Measurements from ENCODE around the gene EML6.
A peak's percentile ranks its signal among the peaks of the same experiment; 100 is the strongest.

The EML6 gene

GRCh38 chr2:54758951-54759350 is 35.5 kb downstream of the EML6 start:
- DNase-seq: no peak

- no peak for DNase-seq
Measured at GRCh38 chr2:54760310-54760709, 36.8 kb downstream of the EML6 start.

GRCh38 chr2:54763636-54764291 is 40.3 kb downstream of the EML6 start:
- DNase-seq: peak in 1 of 2 experiments; percentile 8

GRCh38 chr2:54767921-54768320 is 44.5 kb downstream of the EML6 start:
- no peak for DNase-seq

- DNase-seq: peak; percentile 31 to 32
Measured at GRCh38 chr2:54768772-54769428, 45.4 kb downstream of the EML6 start.

- DNase-seq: no peak
Measured at GRCh38 chr2:54770211-54770610, 46.7 kb downstream of the EML6 start.

- no peak for DNase-seq
Measured at GRCh38 chr2:54770676-54771075, 47.2 kb downstream of the EML6 start.

GRCh38 chr2:54771166-54771885 is 47.9 kb downstream of the EML6 start:
- no peak for DNase-seq

GRCh38 chr2:54772110-54772509 is 48.6 kb downstream of the EML6 start:
- DNase-seq: no peak

GRCh38 chr2:54772531-54772930 is 49.1 kb downstream of the EML6 start:
- no peak for DNase-seq

GRCh38 chr2:54773233-54773632 is 49.8 kb downstream of the EML6 start:
- DNase-seq: no peak

GRCh38 chr2:54773838-54774237 is 50.4 kb downstream of the EML6 start:
- no peak for DNase-seq

- DNase-seq: no peak
Measured at GRCh38 chr2:54775710-54776109, 52.2 kb downstream of the EML6 start.

- no peak for DNase-seq
Measured at GRCh38 chr2:54776494-54776893, 53.0 kb downstream of the EML6 start.

- no peak for DNase-seq
Measured at GRCh38 chr2:54783349-54783748, 59.9 kb downstream of the EML6 start.

- no peak for DNase-seq
Measured at GRCh38 chr2:54787270-54787669, 63.8 kb downstream of the EML6 start.

GRCh38 chr2:54787755-54788366 is 64.4 kb downstream of the EML6 start:
- no peak for DNase-seq

GRCh38 chr2:54789878-54790277 is 66.4 kb downstream of the EML6 start:
- no peak for DNase-seq

GRCh38 chr2:54791831-54792230 is 68.4 kb downstream of the EML6 start:
- DNase-seq: no peak

- no peak for DNase-seq
Measured at GRCh38 chr2:54797307-54797706, 73.8 kb downstream of the EML6 start.

- no peak for DNase-seq
Measured at GRCh38 chr2:54801352-54801751, 77.9 kb downstream of the EML6 start.

- peak; percentile 75 to 83 for DNase-seq
Measured at GRCh38 chr2:54803783-54804751, 80.6 kb downstream of the EML6 start.

All from NCI-H446 (cell line).